Mesodermal cell (in vitro differentiated cells): Measurements from ENCODE around the gene CORO7.

Source experiments
- H3K27ac ChIP-seq: 2 replicates; pipeline ENCODE4 v1.7.0; 2013; ENCODE audit warnings: mild to moderate bottlenecking, low read depth, low read length, moderate library complexity; ENCODE audit not compliant: severe bottlenecking
- H3K36me3 ChIP-seq: 2 replicates; pipeline ENCODE4 v1.7.1; 2013; ENCODE audit warnings: mild to moderate bottlenecking, low read length, moderate library complexity; ENCODE audit not compliant: control insufficient read depth, insufficient read depth
- H3K4me1 ChIP-seq: one replicate; pipeline ENCODE4 v1.7.1; 2013; ENCODE audit warnings: mild to moderate bottlenecking, low read length; ENCODE audit not compliant: insufficient read depth, control insufficient read depth, poor library complexity, severe bottlenecking
- H3K4me3 ChIP-seq: 2 replicates; pipeline ENCODE4 v1.7.0; 2013; ENCODE audit warnings: low read length, control low read depth, mild to moderate bottlenecking; ENCODE audit not compliant: insufficient read depth, poor library complexity, severe bottlenecking; ENCODE audit errors: extremely low read depth
- H3K9me3 ChIP-seq: 2 replicates; pipeline ENCODE4 v1.7.1; 2013; ENCODE audit warnings: mild to moderate bottlenecking, low read length, moderate library complexity; ENCODE audit not compliant: control insufficient read depth
- WGBS, 2 experiments: methylation state at CpG; one replicate each; pipeline ENCODE4 v1.1.5; 2013; ENCODE audit warnings: missing lambda C conversion rate in 2 of 2; ENCODE audit not compliant: insufficient coverage in 2 of 2; 5-methylcytosine and 5-hydroxymethylcytosine counted together

The CORO7 gene

DNA sequence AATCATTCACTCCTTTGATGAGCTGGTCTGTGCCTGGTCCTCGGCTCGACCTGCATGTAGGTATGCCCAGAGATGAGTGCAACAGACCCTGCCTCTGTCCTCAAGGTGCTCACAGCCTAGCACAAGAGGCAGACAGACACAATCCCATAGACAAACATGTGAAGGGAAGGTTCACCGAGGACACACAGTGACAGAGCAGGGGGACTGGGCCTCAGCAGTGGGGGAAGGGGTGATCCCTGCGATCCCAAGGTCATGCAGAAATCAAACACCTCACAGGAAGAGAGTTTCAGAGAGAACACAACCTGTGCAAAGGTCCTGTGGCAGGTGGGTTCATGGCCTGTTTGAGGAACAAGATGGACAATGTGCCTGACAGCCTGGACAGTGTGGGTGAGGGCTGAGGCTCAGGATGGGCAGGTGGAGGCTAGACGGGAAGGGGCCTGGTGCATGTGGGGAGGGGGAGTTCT is 49.0 kb downstream of the CORO7 start:
- 89 to 94% methylated on average over 3 of the region's 5 CpGs for WGBS, 2 experiments
- H3K36me3 ChIP-seq = peaks cover 9% of the 10 kb centered on the region
- peaks cover 25% of the 10 kb centered on the region for H3K4me1 ChIP-seq
- no peaks in the 10 kb centered on the region for H3K9me3 ChIP-seq
- no peak overlapping the region for H3K4me3 ChIP-seq
- no peak overlapping the region for H3K27ac ChIP-seq

DNA sequence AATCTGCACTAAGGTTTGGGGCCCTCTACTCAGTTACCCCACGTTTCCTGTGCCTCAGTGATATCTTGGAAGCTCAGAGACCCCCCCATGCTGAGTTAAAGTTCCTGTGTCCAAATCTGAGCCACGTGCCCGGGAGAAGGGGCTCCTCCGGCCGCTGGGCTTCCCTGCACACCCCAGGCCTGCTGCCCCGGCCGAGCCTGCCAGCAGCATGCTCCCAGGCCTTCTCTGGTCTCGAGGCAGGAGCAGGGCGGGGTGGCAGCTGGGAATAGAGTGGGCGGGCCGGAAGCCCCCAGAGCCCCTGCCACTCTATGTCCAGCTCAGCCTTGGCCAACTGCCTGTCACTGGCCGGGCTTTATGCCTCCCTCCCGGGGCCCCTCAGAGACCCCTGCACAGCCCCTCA is 50.4 kb downstream of the CORO7 start:
- peaks cover 23% of the 10 kb centered on the region for H3K4me1 ChIP-seq
- H3K36me3 ChIP-seq = peaks cover 9% of the 10 kb centered on the region
- no peak overlapping the region for H3K27ac ChIP-seq
- 82 to 89% methylated on average over 8 to 10 of the region's 13 CpGs for WGBS, 2 experiments
- H3K4me3 ChIP-seq = no peak overlapping the region
- no peaks in the 10 kb centered on the region for H3K9me3 ChIP-seq

GRCh38 chr16:4365615-4366014 is 50.8 kb downstream of the CORO7 start:
- Histone ChIP-seq H3K36me3 (peaks cover 9% of the 10 kb centered on the region), H3K4me1 (peaks cover 19% of the 10 kb centered on the region), H3K27ac (no peak overlapping the region), H3K4me3 (no peak overlapping the region), H3K9me3 (no peaks in the 10 kb centered on the region)
- WGBS, 2 experiments = 88 to 94% methylated on average over 8 to 10 of the region's 12 CpGs

DNA sequence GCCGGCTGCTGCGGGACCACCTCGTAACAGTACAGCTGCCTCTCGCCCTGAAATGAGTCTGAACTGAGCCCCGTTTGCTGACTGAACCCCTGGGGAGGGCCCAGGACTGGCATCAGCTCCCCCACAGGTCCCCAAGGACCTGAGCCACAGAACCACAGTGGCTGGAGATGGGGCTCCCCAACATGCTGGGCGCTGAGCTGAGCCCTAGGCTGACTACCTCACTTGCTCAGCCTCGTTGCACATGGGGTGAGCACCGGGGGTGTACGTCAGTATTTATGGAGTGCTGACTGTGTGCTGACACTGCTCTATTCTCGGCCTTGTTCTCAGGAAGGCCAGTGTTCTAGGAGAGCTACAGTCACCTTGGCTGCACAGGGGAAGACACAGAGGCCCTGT is 51.4 kb downstream of the CORO7 start:
- peaks cover 13% of the 10 kb centered on the region for H3K4me1 ChIP-seq
- no peaks in the 10 kb centered on the region for H3K9me3 ChIP-seq
- H3K4me3 ChIP-seq = no peak overlapping the region
- 96 to 97% methylated on average over 6 to 7 of the region's 10 CpGs for whole genome bisulfite sequencing, 2 experiments
- no peak overlapping the region for H3K27ac ChIP-seq
- peaks cover 9% of the 10 kb centered on the region for H3K36me3 ChIP-seq

DNA sequence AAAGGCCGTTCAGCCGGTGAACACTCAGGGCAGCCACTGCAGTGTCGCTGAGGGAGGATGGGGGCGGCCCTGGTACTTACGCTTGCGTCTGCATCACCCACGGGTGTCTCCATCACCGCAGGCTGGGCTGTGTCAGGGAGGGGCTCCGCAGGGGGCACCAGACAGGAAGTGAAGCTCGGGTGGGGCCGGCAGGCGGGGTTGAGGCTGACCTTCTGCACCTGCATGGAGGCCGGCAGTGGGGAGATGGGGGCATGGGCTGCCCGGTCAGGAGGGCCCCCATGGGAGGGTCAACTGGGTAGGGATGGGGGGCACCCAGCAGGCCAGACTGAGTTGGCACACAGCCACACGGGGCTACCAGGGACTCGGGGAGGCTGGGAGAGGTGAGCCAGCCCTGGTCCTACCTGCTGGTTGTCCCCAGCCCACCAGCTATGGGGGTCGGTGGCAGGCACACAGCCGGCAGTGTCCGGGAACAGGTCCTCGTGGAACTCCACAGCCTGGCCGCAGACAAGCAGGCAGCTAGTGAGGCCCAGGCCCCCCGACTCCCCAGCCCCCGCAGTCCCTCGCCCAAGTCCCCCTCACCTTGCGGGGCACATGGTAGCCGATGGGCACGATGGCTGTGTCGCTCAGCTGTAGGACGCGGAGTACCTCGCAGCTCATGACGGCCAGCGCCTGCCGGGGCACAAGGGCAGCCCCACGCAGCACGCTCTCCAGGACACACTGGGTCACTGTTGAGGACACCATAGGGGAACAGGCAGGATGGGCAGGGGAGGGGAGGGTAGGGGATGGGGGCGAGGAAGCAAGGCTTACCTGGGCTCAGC is 52.0 kb downstream of the CORO7 start:
- Histone ChIP-seq H3K9me3 (no peaks in the 10 kb centered on the region), H3K27ac (no peak overlapping the region), H3K36me3 (peaks cover 9% of the 10 kb centered on the region), H3K4me3 (no peak overlapping the region), H3K4me1 (peaks cover 12% of the 10 kb centered on the region)
- WGBS, 2 experiments = 93 to 95% methylated on average over 33 to 34 of the region's 37 CpGs

DNA sequence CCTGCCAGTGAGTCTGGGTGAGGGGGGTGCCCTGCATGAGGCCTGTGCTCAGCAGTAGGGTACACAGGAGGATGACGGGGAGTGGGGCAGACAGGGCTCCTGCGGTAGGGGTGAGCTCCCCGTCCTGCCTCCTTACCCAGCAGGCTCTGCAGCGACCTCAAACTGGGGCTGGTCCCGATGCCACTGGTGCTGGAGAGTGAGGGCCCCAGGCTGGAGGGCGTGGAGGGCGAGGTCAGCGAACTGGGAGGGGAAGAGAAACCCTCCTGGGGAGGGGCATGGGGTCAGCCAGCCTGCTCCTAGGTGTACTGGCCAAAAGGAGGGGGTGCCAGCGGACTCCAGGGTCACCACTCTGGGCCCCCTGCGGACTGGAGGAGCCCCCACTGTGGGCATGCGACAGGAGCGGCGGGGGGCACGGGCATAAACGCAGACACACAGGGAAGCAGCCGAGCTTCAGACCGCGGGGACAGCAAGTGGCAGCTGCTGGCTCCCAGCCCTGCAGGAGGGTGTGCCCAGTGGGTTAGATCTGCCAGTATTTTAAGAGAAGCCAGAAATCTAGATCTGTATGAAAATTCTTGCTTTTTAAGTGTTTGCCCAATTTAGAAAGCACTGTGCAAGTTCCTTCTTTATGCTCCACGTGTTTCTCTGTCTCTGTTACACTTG is 53.8 kb downstream of the CORO7 start:
- no peak overlapping the region for H3K4me3 ChIP-seq
- 93 to 96% methylated on average over 17 to 18 of the region's 19 CpGs for WGBS, 2 experiments
- no peaks in the 10 kb centered on the region for H3K9me3 ChIP-seq
- H3K27ac ChIP-seq = no peak overlapping the region
- H3K36me3 ChIP-seq = peaks cover 9% of the 10 kb centered on the region
- H3K4me1 ChIP-seq = peaks cover 4% of the 10 kb centered on the region

DNA sequence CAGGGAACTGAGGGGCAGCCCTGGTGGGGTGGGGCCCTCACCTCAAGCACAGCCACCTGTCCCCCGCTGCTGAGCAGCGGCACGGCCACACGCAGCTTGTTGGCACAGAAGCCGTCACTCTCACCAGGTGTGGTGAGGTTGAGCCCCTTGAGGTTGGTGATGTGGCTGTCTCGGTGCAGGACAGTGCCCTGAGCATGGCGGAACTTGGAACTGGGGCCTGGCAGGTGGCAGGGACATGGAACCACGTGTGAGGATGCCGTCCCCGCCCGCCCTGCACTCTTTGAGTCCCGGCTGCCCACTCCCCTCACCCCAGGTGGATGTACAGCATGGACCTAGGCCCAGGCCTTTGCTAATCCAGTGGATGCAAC is 54.5 kb downstream of the CORO7 start:
- H3K27ac ChIP-seq = no peak overlapping the region
- H3K36me3 ChIP-seq = peaks cover 9% of the 10 kb centered on the region
- H3K9me3 ChIP-seq = no peaks in the 10 kb centered on the region
- peaks cover 4% of the 10 kb centered on the region for H3K4me1 ChIP-seq
- 95% methylated on average over 4 to 12 of the region's 12 CpGs for WGBS, 2 experiments
- no peak overlapping the region for H3K4me3 ChIP-seq

DNA sequence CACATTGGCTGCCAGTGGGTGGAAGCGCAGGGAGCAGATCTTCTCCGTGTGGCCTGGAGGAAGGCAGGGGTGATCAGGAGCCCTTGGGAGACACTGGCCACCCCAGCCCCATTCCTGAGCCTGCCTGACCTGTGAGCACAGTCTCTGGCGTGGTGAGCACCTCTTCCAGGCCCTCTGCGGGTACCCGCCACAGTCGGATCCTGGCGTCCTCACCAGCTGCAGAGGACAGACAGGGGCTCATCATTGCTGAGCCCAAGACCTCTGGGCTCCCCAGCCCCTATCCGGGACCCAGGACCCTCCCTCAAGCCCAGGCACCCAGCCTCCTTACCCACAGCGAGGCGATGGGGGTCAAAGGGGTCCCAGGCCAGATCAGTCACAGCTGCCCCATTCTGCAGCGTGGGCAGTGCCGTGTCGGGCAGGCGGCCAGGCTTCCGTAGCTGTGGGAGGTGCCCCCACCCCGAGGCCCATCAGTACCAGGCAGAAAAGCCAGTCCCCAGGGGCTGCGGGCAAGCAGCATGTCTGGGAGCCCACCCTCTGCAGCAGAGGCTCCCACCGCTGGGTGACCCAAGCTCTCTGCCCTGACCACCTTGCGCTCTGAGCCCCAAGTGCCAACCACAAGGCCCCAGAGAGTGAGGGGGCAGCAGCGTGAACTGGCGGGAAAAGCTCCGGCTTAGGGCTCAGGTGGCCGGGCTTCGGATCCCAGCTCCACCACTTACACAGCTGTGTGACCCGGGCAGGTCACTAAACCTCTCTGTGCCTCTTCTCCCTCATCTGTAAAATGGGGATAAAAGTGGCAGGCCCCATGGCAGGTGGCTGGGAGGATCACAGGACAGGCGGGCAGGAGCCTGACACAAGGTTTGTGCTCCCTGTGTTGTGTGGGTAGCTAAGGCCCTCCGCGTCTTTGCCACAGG is 55.1 kb downstream of the CORO7 start:
- H3K27ac ChIP-seq = no peak overlapping the region

GRCh38 chr16:4360538-4361021 is 55.8 kb downstream of the CORO7 start:
- no peak overlapping the region for H3K4me3 ChIP-seq
- WGBS, 2 experiments = 75 to 82% methylated on average over 5 to 9 of the region's 11 CpGs
- H3K27ac ChIP-seq = no peak overlapping the region
- H3K9me3 ChIP-seq = no peaks in the 10 kb centered on the region
- H3K4me1 ChIP-seq = peaks cover 4% of the 10 kb centered on the region
- peaks cover 9% of the 10 kb centered on the region for H3K36me3 ChIP-seq

More for the DNA sequence above, 55.1 kb downstream of the CORO7 start:
- H3K9me3 ChIP-seq = no peaks in the 10 kb centered on the region
- H3K4me1 ChIP-seq = peaks cover 4% of the 10 kb centered on the region
- 95 to 96% methylated on average over 21 to 22 of the region's 28 CpGs for WGBS, 2 experiments
- H3K36me3 ChIP-seq = peaks cover 9% of the 10 kb centered on the region
- H3K4me3 ChIP-seq = no peak overlapping the region

GRCh38 chr16:4359914-4360313 is 56.5 kb downstream of the CORO7 start:
- Histone ChIP-seq H3K4me3 (no peak overlapping the region), H3K36me3 (peaks cover 9% of the 10 kb centered on the region), H3K27ac (no peak overlapping the region), H3K4me1 (peaks cover 4% of the 10 kb centered on the region), H3K9me3 (no peaks in the 10 kb centered on the region)
- WGBS, 2 experiments = 95 to 100% methylated on average over 1 to 3 of the region's 3 CpGs
